GM12878 (cell line): ENCODE data around the gene ARHGAP26. TPM values are rescaled to one million over a fixed set of nuclear protein-coding genes. Genes with fewer than 3 reads are reported as not detected.
A peak's percentile ranks its signal among the peaks of the same experiment; 100 is the strongest.

Experiments used
- BCL11A ChIP-seq: IDR thresholded peaks from 2 replicates; pipeline ENCODE4 v1.6.1; 2011; ENCODE audit warnings: low read depth, low read length
- BCL3 ChIP-seq: IDR thresholded peaks from 2 replicates; pipeline ENCODE4 v1.6.1; 2011; ENCODE audit warnings: borderline replicate concordance, low read depth, mild to moderate bottlenecking, moderate library complexity, low read length; ENCODE audit not compliant: insufficient read depth, poor library complexity, severe bottlenecking
- FOS ChIP-seq: IDR thresholded peaks from 3 replicates; pipeline ENCODE4 v1.6.1; 2011; ENCODE audit warnings: borderline replicate concordance; ENCODE audit not compliant: insufficient read length; ENCODE audit errors: extremely low read depth
- GATAD2B ChIP-seq: fragments of 450-650 bp; conservative IDR thresholded peaks from 2 replicates; pipeline ENCODE4 v1.6.1; 2017; ENCODE audit warnings: low read depth, mild to moderate bottlenecking, moderate library complexity
- IKZF2 ChIP-seq, 2 experiments: fragments of 450-650 bp; IDR thresholded peaks; 2 replicates each; pipeline ENCODE4 v1.6.1; 2017; ENCODE audit warnings: mild to moderate bottlenecking in 2 of 2, moderate library complexity in 2 of 2
- IRF3 ChIP-seq: fragments of 450-650 bp; IDR thresholded peaks from 2 replicates; pipeline ENCODE4 v1.6.1; 2014; ENCODE audit warnings: mild to moderate bottlenecking
- KAT2A ChIP-seq: conservative IDR thresholded peaks from 2 replicates; pipeline ENCODE4 v1.6.1; 2011; ENCODE audit warnings: low read depth, low read length; ENCODE audit not compliant: control insufficient read depth
- MAX ChIP-seq: IDR thresholded peaks from 2 replicates; pipeline ENCODE4 v1.6.1; 2012; ENCODE audit warnings: low read depth, low read length, improper control_type of control experiment
- MYB ChIP-seq: fragments of 150-350 bp; IDR thresholded peaks from 2 replicates; pipeline ENCODE4 v1.6.1; 2014; ENCODE audit warnings: mild to moderate bottlenecking, low read depth, low read length, borderline replicate concordance
- MYC ChIP-seq: IDR thresholded peaks from 2 replicates; pipeline ENCODE4 v1.6.1; 2011; ENCODE audit warnings: mild to moderate bottlenecking, low read length, moderate library complexity, inconsistent platforms; ENCODE audit not compliant: insufficient read depth, insufficient replicate concordance, insufficient read length, severe bottlenecking
- NBN ChIP-seq: fragments of 450-650 bp; IDR thresholded peaks from 2 replicates; pipeline ENCODE4 v1.6.1; 2016
- NR2C2 ChIP-seq: IDR thresholded peaks from 2 replicates; pipeline ENCODE4 v1.6.1; 2011; ENCODE audit warnings: borderline replicate concordance, low read depth; ENCODE audit not compliant: control insufficient read depth, insufficient read length
- RELA ChIP-seq: fragments of 450-650 bp; IDR thresholded peaks from 2 replicates; pipeline ENCODE4 v1.8.0; 2014; ENCODE audit warnings: borderline replicate concordance; ENCODE audit not compliant: partially characterized antibody
- REST ChIP-seq: IDR thresholded peaks from 2 replicates; pipeline ENCODE4 v1.6.1; 2012; ENCODE audit warnings: mild to moderate bottlenecking, low read depth, low read length
- SIN3A ChIP-seq: IDR thresholded peaks from 2 replicates; pipeline ENCODE4 v1.6.1; 2012; ENCODE audit warnings: low read depth, low read length, improper control_type of control experiment
- SMARCA5 ChIP-seq: fragments of 450-650 bp; IDR thresholded peaks from 2 replicates; pipeline ENCODE4 v1.6.1; 2017; ENCODE audit warnings: mild to moderate bottlenecking
- TBL1XR1 ChIP-seq: IDR thresholded peaks from 2 replicates; pipeline ENCODE4 v1.6.1; 2012; ENCODE audit warnings: low read depth, low read length, improper control_type of control experiment
- USF2 ChIP-seq: IDR thresholded peaks from 2 replicates; pipeline ENCODE4 v1.6.1; 2011; ENCODE audit warnings: low read depth, low read length, improper control_type of control experiment, borderline replicate concordance
- ZBTB33 ChIP-seq: fragments of 450-650 bp; IDR thresholded peaks from 2 replicates; pipeline ENCODE4 v1.6.1; 2017; ENCODE audit warnings: mild to moderate bottlenecking
- ZZZ3 ChIP-seq: IDR thresholded peaks from 2 replicates; pipeline ENCODE4 v1.6.1; 2011; ENCODE audit warnings: low read depth; ENCODE audit not compliant: control insufficient read depth, insufficient read length
- polyA plus RNA-seq, 11 experiments: library from polyadenylated mRNA; depleted of rRNA in 4 of 11; unstranded in 6 of 11; stranded (reverse) in 5 of 11; fragments of >200 nt; fragmentation: Nextera tagmentation in 4 of 11; fragmentation: Illumina TruSeq in 1 of 11; extraction: Ambion mirVana in 4 of 11; extraction: Trizol in 1 of 11; gene quantifications; 1 replicate in 1 of 11; 2 replicates in 10 of 11; pipeline versions ENCODE4 v1.2.1 to v1.2.3, GENCODE V29; 2011 to 2016; ENCODE audit warnings: inconsistent platforms in 2 of 11, missing spikeins in 2 of 11, low read depth in 1 of 11
- total RNA-seq, 4 experiments: library from RNA; depleted of rRNA in 3 of 4; stranded (reverse); fragments of >200 nt in 3 of 4; fragmentation: Illumina TruSeq in 1 of 4; extraction: Trizol in 1 of 4; gene quantifications; 2 replicates each; pipeline versions ENCODE4 v1.2.1 to v1.2.3, GENCODE V29; 2013 to 2021

ARHGAP26 gene
- total and polyA plus RNA-seq, 10 of the 15 experiments (the other 5 are each of a cell fraction or from before 2014, with no cell fraction given) = 9.4 to 41.5 (median 19.3) TPM

GRCh38 chr5:142769793-142770649, at the start of gene ARHGAP26 (continued):
- no peak for TF ChIP-seq FOS
- no peak for TF ChIP-seq RELA
- TF ChIP-seq MYB = no peak
- TF ChIP-seq NR2C2 = no peak
- no peak for TF ChIP-seq IKZF2 (IDR thresholded peaks at IDR 0.05)
- TF ChIP-seq MYC = no peak
- TF ChIP-seq KAT2A = no peak
- TF ChIP-seq NBN = no peak
- no peak for TF ChIP-seq SIN3A
- no peak for TF ChIP-seq BCL3
- TF ChIP-seq GATAD2B = peak; percentile 61
- peak; percentile 57; the same call in 1 of the 2 replicates for TF ChIP-seq IRF3
- no peak for TF ChIP-seq ZBTB33
- peak; percentile 61; the same call in 1 of the 2 replicates for TF ChIP-seq MAX
- TF ChIP-seq TBL1XR1 = no peak
- peak; percentile 13; the same call in 1 of the 2 replicates for TF ChIP-seq SMARCA5
- TF ChIP-seq BCL11A = no peak
- no peak for TF ChIP-seq REST
- TF ChIP-seq ZZZ3 = no peak
- no peak for TF ChIP-seq USF2
